RWPE2 (cell line): Measurements from ENCODE around the gene MIEN1.

Experiments used
- ATAC-seq: fragments of 200-7000 bp; cut with Tn5 transposase; 3 replicates; pipeline ENCODE4 v1.9.1; 2021; ENCODE audit warnings: low read depth
- DNase-seq: peaks from one replicate; pipeline ENCODE4 v3.0.0-alpha.2; 2020; ENCODE audit warnings: low spot score
- H3K27ac ChIP-seq: fragments of 450-650 bp; 2 replicates; pipeline ENCODE4 v1.5.1; 2017; ENCODE audit warnings: mild to moderate bottlenecking; ENCODE audit not compliant: poor library complexity, severe bottlenecking
- H3K27me3 ChIP-seq: fragments of 250-450 bp; sonication (Bioruptor Pico); 2 replicates; pipeline ENCODE4 v1.5.1; 2021; ENCODE audit warnings: mild to moderate bottlenecking, moderate library complexity; ENCODE audit not compliant: insufficient read depth, poor library complexity, severe bottlenecking
- H3K36me3 ChIP-seq: fragments of 250-450 bp; sonication (Bioruptor Pico); 2 replicates; pipeline ENCODE4 v1.5.1; 2020; ENCODE audit warnings: low read depth, mild to moderate bottlenecking, moderate library complexity
- H3K4me1 ChIP-seq: fragments of 250-450 bp; sonication (Bioruptor Pico); 2 replicates; pipeline ENCODE4 v1.5.1; 2021; ENCODE audit warnings: mild to moderate bottlenecking, moderate library complexity; ENCODE audit not compliant: insufficient read depth, poor library complexity, severe bottlenecking
- H3K4me3 ChIP-seq: fragments of 250-450 bp; sonication (Bioruptor Pico); 2 replicates; pipeline ENCODE4 v1.5.1; 2021; ENCODE audit warnings: mild to moderate bottlenecking, moderate library complexity; ENCODE audit not compliant: severe bottlenecking
- H3K9me3 ChIP-seq: fragments of 250-450 bp; sonication (Bioruptor Pico); 2 replicates; pipeline ENCODE4 v1.5.1; 2021; ENCODE audit warnings: mild to moderate bottlenecking, moderate library complexity; ENCODE audit not compliant: severe bottlenecking
- TF ChIP-seq, protein P1 (sequence below): fragments of 450-650 bp; IDR thresholded peaks from one replicate; pipeline ENCODE4 v1.5.1; 2017; ENCODE audit warnings: mild to moderate bottlenecking, moderate library complexity; ENCODE audit not compliant: poor library complexity, severe bottlenecking

The MIEN1 gene, protein sequence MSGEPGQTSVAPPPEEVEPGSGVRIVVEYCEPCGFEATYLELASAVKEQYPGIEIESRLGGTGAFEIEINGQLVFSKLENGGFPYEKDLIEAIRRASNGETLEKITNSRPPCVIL

GRCh38 chr17:39730095-39730921, at the start of gene MIEN1:
Gene MIEN1 (minus strand): TSS chr17:39730532. CDS start chr17:39730495, 37 bp downstream.
- no peak for DNase-seq
- Histone ChIP-seq H3K27ac (peak within 1 kb of the TSS; percentile 25), H3K4me1 (no peaks in the 10 kb centered on the region), H3K4me3 (peak within 1 kb of the TSS; percentile 95), H3K9me3 (no peaks in the 10 kb centered on the region), H3K27me3 (no peaks in the 10 kb centered on the region), H3K36me3 (peaks cover 29% of the 10 kb centered on the region)
- peak; percentile 81 for ATAC-seq
- TF ChIP-seq, protein P1, sequence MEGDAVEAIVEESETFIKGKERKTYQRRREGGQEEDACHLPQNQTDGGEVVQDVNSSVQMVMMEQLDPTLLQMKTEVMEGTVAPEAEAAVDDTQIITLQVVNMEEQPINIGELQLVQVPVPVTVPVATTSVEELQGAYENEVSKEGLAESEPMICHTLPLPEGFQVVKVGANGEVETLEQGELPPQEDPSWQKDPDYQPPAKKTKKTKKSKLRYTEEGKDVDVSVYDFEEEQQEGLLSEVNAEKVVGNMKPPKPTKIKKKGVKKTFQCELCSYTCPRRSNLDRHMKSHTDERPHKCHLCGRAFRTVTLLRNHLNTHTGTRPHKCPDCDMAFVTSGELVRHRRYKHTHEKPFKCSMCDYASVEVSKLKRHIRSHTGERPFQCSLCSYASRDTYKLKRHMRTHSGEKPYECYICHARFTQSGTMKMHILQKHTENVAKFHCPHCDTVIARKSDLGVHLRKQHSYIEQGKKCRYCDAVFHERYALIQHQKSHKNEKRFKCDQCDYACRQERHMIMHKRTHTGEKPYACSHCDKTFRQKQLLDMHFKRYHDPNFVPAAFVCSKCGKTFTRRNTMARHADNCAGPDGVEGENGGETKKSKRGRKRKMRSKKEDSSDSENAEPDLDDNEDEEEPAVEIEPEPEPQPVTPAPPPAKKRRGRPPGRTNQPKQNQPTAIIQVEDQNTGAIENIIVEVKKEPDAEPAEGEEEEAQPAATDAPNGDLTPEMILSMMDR: peak; percentile 96

DNA sequence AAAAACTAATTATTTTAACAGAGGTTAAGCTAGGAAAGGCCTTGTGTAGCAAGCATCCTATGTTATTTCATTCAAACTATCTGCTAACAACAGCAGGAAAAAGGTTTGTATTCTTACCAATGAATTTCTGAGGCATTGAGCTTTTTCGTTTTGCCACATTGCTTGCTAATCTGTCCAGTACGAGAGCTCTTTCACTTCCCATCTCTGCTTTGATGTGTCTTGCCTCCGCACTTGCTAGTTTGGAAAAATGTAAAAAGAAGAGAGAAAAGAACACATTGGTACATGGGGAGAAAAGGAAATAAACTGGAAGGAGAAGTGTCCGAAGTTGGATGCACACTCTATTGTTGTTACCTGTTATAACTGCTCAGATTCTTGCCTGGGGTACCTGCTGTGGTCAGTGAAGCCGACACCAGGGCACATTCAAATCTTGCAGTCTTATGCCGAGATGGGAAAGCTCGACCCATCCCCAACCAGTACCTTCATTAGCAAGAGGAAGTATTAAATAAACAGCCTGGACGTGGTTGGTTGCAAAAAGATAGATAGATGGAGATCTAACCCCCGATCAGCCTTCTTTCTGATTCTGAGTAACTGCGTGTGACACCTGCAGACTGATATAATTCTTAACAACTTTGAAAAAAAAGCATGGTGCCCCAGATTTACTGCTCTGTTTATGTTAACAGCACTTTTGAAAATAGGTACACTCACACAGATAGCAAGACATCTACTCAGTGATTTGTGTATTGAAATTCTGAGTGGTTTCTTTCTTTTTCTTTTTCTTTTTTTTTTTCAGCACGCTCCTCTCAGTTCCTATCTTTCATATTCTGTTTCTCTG, 47.4 kb upstream of the MIEN1 start:
- Histone ChIP-seq H3K27ac (no peak overlapping the region), H3K9me3 (no peaks in the 10 kb centered on the region), H3K4me3 (no peak overlapping the region), H3K36me3 (no peaks in the 10 kb centered on the region), H3K27me3 (no peaks in the 10 kb centered on the region), H3K4me1 (peaks cover 19% of the 10 kb centered on the region)
- TF ChIP-seq, protein P1: no peak
- DNase-seq (no peak), ATAC-seq (no peak)

- no peaks in the 10 kb centered on the region for H3K27me3 ChIP-seq
- H3K9me3 ChIP-seq: no peaks in the 10 kb centered on the region
- H3K27ac ChIP-seq: no peak overlapping the region
- H3K4me1 ChIP-seq: peaks cover 5% of the 10 kb centered on the region
- H3K36me3 ChIP-seq: no peaks in the 10 kb centered on the region
- ATAC-seq (no peak), DNase-seq (no peak)
- H3K4me3 ChIP-seq: no peak overlapping the region
- TF ChIP-seq, protein P1: no peak
Measured at GRCh38 chr17:39776252-39776651, 45.9 kb upstream of the MIEN1 start.

GRCh38 chr17:39775031-39775430, 44.7 kb upstream of the MIEN1 start:
- Histone ChIP-seq H3K4me1 (peaks cover 5% of the 10 kb centered on the region), H3K36me3 (no peaks in the 10 kb centered on the region), H3K9me3 (no peaks in the 10 kb centered on the region), H3K4me3 (no peak overlapping the region), H3K27me3 (no peaks in the 10 kb centered on the region), H3K27ac (no peak overlapping the region)
- ATAC-seq: no peak
- DNase-seq: no peak
- TF ChIP-seq, protein P1: no peak
